HUES64 (cell line): ENCODE measurements around the gene SRP9.

Source experiments
- H3K27ac ChIP-seq: 2 replicates; pipeline ENCODE4 v1.7.0; 2013; ENCODE audit warnings: low read depth, low read length, inconsistent platforms
- H3K27me3 ChIP-seq: 2 replicates; pipeline ENCODE4 v1.6.1; 2013; ENCODE audit warnings: mild to moderate bottlenecking, low read length; ENCODE audit not compliant: insufficient read depth
- H3K36me3 ChIP-seq: 2 replicates; pipeline ENCODE4 v1.6.1; 2013; ENCODE audit warnings: mild to moderate bottlenecking, low read length; ENCODE audit not compliant: insufficient read depth
- H3K4me1 ChIP-seq: 2 replicates; pipeline ENCODE4 v1.6.1; 2013; ENCODE audit warnings: mild to moderate bottlenecking, low read length, moderate library complexity; ENCODE audit not compliant: insufficient read depth
- H3K4me3 ChIP-seq: 2 replicates; pipeline ENCODE4 v1.5.1; 2013; ENCODE audit warnings: mild to moderate bottlenecking, low read length, moderate library complexity
- H3K9ac ChIP-seq: 2 replicates; pipeline ENCODE4 v1.6.1; 2013; ENCODE audit warnings: mild to moderate bottlenecking, low read depth, low read length
- H3K9me3 ChIP-seq: 2 replicates; pipeline ENCODE4 v1.6.1; 2013; ENCODE audit warnings: low read depth, low read length; ENCODE audit not compliant: insufficient read depth
- whole genome bisulfite sequencing: fragments of 150-250, 120-280 bp; methylation state at CpG from one replicate; pipeline ENCODE4 v1.1.7; 2013; ENCODE audit warnings: missing lambda C conversion rate; 5-methylcytosine and 5-hydroxymethylcytosine counted together

Gene SRP9

GRCh38 chr1:225768662-225769426 lies 8.8 kb upstream of the SRP9 start:
- H3K27ac ChIP-seq: no peak overlapping the region
- H3K27me3 ChIP-seq: no peaks in the 10 kb centered on the region
- H3K9ac ChIP-seq: no peak overlapping the region
- H3K9me3 ChIP-seq: no peaks in the 10 kb centered on the region
- no peak overlapping the region for H3K4me3 ChIP-seq
- H3K36me3 ChIP-seq: no peaks in the 10 kb centered on the region
- 86% methylated on average over 9 of the region's 9 CpGs for WGBS
- H3K4me1 ChIP-seq: peaks cover 40% of the 10 kb centered on the region

- H3K4me3 ChIP-seq: no peak overlapping the region
- no peak overlapping the region for H3K9ac ChIP-seq
- 94% methylated on average over 3 of the region's 5 CpGs for WGBS
- no peaks in the 10 kb centered on the region for H3K27me3 ChIP-seq
- H3K9me3 ChIP-seq: no peaks in the 10 kb centered on the region
- H3K36me3 ChIP-seq: no peaks in the 10 kb centered on the region
- H3K27ac ChIP-seq: no peak overlapping the region
- H3K4me1 ChIP-seq: peaks cover 36% of the 10 kb centered on the region
These were observed 7.9 kb upstream of the SRP9 start for GRCh38 chr1:225769687-225770086.

DNA sequence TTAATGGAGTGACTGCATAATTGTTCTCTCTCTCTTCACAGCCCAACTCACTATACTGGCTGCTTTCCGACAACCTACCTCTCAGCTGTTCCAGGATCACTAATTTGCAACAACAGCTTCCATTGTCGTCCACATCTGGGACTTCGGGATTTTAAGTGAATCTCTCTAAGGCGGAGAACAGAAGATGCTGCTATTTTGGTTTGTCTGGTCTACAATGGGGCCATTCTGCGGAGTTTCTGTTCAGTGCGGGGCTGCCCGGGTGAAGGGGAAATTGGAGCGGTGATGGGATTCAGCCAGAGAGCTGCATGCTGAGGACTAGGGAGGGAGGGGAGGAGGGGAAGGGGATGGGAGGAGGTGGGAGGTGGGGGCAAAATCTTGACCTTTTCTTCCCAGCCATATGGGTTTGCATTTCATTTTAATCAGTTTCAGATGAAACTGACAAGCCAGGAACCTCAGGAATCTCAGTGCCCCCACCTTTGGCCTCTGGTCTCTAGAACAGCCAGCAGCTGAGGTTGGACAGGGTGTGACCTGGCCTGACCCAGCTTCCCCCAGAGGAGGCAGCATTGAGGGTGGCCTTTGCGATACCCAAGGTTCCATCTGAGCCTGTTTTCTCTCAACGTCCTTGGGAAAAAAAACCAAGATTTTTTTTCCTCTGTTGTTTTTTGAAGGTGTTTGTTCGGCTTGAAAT lies 6.9 kb upstream of the SRP9 start:
- 56% methylated on average over 11 of the region's 11 CpGs for WGBS
- Histone ChIP-seq H3K27ac (no peak overlapping the region; the same call in 1 of the 2 replicates), H3K36me3 (no peaks in the 10 kb centered on the region), H3K4me1 (peaks cover 36% of the 10 kb centered on the region), H3K9ac (no peak overlapping the region), H3K4me3 (no peak overlapping the region; the same call in 1 of the 2 replicates), H3K27me3 (no peaks in the 10 kb centered on the region), H3K9me3 (no peaks in the 10 kb centered on the region)

- Histone ChIP-seq H3K36me3 (no peaks in the 10 kb centered on the region), H3K9me3 (no peaks in the 10 kb centered on the region), H3K27me3 (no peaks in the 10 kb centered on the region), H3K9ac (no peak overlapping the region), H3K4me3 (no peak overlapping the region), H3K4me1 (peaks cover 36% of the 10 kb centered on the region), H3K27ac (no peak overlapping the region)
- WGBS: 64% methylated on average over 3 of the region's 4 CpGs
These were observed 5.8 kb upstream of the SRP9 start for GRCh38 chr1:225771661-225772322.

- Histone ChIP-seq H3K27ac (no peak overlapping the region), H3K9me3 (no peaks in the 10 kb centered on the region), H3K27me3 (no peaks in the 10 kb centered on the region), H3K9ac (no peak overlapping the region), H3K36me3 (no peaks in the 10 kb centered on the region), H3K4me1 (peaks cover 31% of the 10 kb centered on the region), H3K4me3 (no peak overlapping the region)
- WGBS: 8% methylated on average over 4 of the region's 5 CpGs
These were observed 5.3 kb upstream of the SRP9 start for GRCh38 chr1:225772323-225772768.

DNA sequence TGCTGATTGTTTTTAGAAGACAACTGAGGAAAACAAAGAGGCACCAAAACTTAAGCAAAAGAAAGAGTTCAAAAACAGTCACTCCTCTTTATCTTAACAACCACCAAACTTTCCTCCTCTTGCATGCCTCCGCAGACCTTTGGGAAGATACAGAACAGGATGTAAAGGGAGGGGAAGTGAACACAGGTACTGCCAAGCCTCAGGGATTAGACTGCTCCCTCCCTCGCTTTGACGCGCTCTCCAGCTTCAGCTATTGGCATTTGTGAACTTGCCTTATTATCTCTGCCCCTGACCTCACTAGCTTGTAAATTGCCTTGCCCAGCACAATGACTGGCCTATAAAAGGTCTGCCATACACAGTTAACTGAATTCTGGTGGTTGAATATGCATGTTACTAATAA lies 4.8 kb upstream of the SRP9 start:
- Histone ChIP-seq H3K27me3 (no peaks in the 10 kb centered on the region), H3K4me3 (no peak overlapping the region), H3K9me3 (no peaks in the 10 kb centered on the region), H3K4me1 (peaks cover 26% of the 10 kb centered on the region), H3K36me3 (no peaks in the 10 kb centered on the region), H3K27ac (no peak overlapping the region), H3K9ac (no peak overlapping the region)
- 81% methylated on average over 4 of the region's 4 CpGs for WGBS

- no peak overlapping the region for H3K9ac ChIP-seq
- 67% methylated on average over 3 of the region's 3 CpGs for WGBS
These were observed 3.1 kb upstream of the SRP9 start for GRCh38 chr1:225774281-225775147.

GRCh38 chr1:225776294-225776693 lies 1.3 kb upstream of the SRP9 start:
- WGBS: 97% methylated on average over 4 of the region's 4 CpGs
- Histone ChIP-seq H3K27ac (no peak overlapping the region), H3K9me3 (no peaks in the 10 kb centered on the region), H3K27me3 (no peaks in the 10 kb centered on the region), H3K36me3 (peaks cover 19% of the 10 kb centered on the region), H3K9ac (no peak overlapping the region), H3K4me3 (no peak overlapping the region), H3K4me1 (peaks cover 34% of the 10 kb centered on the region)

More at GRCh38 chr1:225774281-225775147, 3.1 kb upstream of the SRP9 start:
- Histone ChIP-seq H3K27ac (no peak overlapping the region), H3K27me3 (no peaks in the 10 kb centered on the region), H3K36me3 (peaks cover 4% of the 10 kb centered on the region), H3K9me3 (no peaks in the 10 kb centered on the region), H3K4me1 (peaks cover 26% of the 10 kb centered on the region), H3K4me3 (no peak overlapping the region)

DNA sequence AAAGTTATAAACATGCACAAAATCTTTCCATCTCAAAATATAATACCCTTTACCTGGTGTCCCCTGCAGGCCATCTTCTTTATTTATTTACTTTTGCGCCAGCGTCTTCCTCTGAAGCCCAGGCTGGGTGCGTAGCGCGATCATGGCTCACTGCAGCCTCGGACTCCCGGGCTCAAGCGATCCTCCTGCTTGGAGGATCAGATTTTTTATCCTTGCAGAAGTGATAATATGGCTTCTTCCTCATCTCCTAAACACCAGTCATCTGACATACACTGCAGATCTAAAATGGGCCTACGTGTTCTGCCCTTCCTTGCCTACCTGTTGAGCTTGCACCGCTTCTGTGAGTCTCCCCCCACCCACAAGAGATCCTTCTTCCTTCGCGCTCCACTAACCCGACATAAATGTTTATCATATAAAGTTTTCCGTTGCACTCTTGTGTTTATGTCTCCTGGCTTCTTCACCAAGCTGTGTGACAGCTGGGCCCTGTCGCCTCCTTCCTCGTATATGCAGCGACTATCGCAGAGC lies 506 bp upstream of the SRP9 start:
- Histone ChIP-seq H3K9me3 (no peaks in the 10 kb centered on the region), H3K36me3 (peaks cover 19% of the 10 kb centered on the region), H3K4me1 (peaks cover 35% of the 10 kb centered on the region), H3K9ac (peak overlapping the region; percentile 58), H3K27me3 (no peaks in the 10 kb centered on the region), H3K4me3 (peak overlapping the region; percentile 96), H3K27ac (no peak overlapping the region)
- 27% methylated on average over 18 of the region's 18 CpGs for WGBS

DNA sequence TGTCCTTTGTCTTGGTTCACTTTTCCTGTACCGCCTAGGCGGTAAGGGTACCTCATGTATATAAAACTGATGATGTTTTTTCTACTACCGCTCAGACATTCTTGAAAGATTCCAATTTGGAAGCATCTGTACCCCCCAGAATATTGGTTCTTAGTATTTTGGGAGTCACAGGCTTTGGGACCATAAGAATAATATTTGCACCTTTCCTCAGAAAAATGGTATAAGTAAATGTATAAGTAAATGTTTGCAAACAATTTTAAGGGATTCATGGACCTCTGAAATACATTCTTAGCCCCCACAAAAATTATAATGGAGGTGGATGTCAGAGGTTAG lies 677 bp downstream of the SRP9 start:
- peak overlapping the region; percentile 99 for H3K27ac ChIP-seq
- no CpG with 5 or more reads among the region's 3 CpGs for WGBS
- H3K9me3 ChIP-seq: no peaks in the 10 kb centered on the region
- no peaks in the 10 kb centered on the region for H3K27me3 ChIP-seq
- peaks cover 31% of the 10 kb centered on the region for H3K36me3 ChIP-seq
- H3K4me1 ChIP-seq: peaks cover 35% of the 10 kb centered on the region
- peak overlapping the region; percentile 99 for H3K9ac ChIP-seq
- peak overlapping the region; percentile 96 for H3K4me3 ChIP-seq
